Endothelial cell of umbilical vein (primary cell): ENCODE measurements around the gene RPLP2. TPM values are rescaled to one million over a fixed set of nuclear protein-coding genes. Genes with fewer than 3 reads are reported as not detected.
A peak's percentile ranks its signal among the peaks of the same experiment; 100 is the strongest.

Experiments used
- BruUV-seq: library from RNA; stranded (reverse); fragments of 400-500 nt; replicated peaks from 2 replicates; lab custom pipeline; 2021; lab: Mats Ljungman, UMichigan
- CTCF ChIA-PET: fragments of 300-600, 350-600 bp; sonication (Branson Sonifier 250); formaldehyde crosslinking; loops from one replicate; lab custom pipeline; 2021; ENCODE audit warnings: antibody characterized with exemption, inconsistent platforms; lab: Charles Lee
- POLR2A ChIA-PET: fragments of 300-600, 350-600 bp; sonication (Branson Sonifier 250); formaldehyde crosslinking; loops from one replicate; lab custom pipeline; 2021; ENCODE audit warnings: antibody characterized with exemption, inconsistent platforms; lab: Charles Lee
- DNase-seq: peaks from one replicate; pipeline ENCODE4 v3.0.0-alpha.2; 2011; ENCODE audit warnings: low read depth, low spot score
- FAIRE-seq: peaks from 2 replicates; lab custom pipeline; 2011; peaks lifted over from hg19 to GRCh38; lab: Jason Lieb, UNC
- H2AFZ ChIP-seq: 2 replicates; pipeline ENCODE4 v1.6.0; 2012; ENCODE audit warnings: low read depth, low read length, control low read depth, inconsistent platforms
- H3K27ac ChIP-seq: 2 replicates; pipeline ENCODE4 v1.5.1; 2011; ENCODE audit warnings: low read depth, mild to moderate bottlenecking, control low read depth, low read length, moderate library complexity; ENCODE audit not compliant: insufficient read depth
- H3K27me3 ChIP-seq, 2 experiments: 2 replicates each; pipeline versions ENCODE4 v1.6.0 to v1.6.1; 2011; ENCODE audit warnings: low read length in 2 of 2, mixed read lengths in 1 of 2; ENCODE audit not compliant: control insufficient read depth in 2 of 2, insufficient read depth in 2 of 2
- H3K36me3 ChIP-seq, 2 experiments: 2 replicates in 1 of 2; 3 replicates in 1 of 2; pipeline ENCODE4 v1.5.1; 2011; ENCODE audit warnings: low read length in 2 of 2, mild to moderate bottlenecking in 1 of 2, moderate library complexity in 1 of 2; ENCODE audit not compliant: control insufficient read depth in 2 of 2, insufficient read depth in 2 of 2; ENCODE audit errors: extremely low read depth in 1 of 2
- H3K4me1 ChIP-seq: 3 replicates; pipeline ENCODE4 v1.5.1; 2011; ENCODE audit warnings: mild to moderate bottlenecking, low read length; ENCODE audit not compliant: control insufficient read depth, insufficient read depth; ENCODE audit errors: extremely low read depth
- H3K4me2 ChIP-seq: 2 replicates; pipeline ENCODE4 v1.6.1; 2011; ENCODE audit warnings: low read length, control low read depth, mixed read lengths; ENCODE audit not compliant: insufficient read depth
- H3K4me3 ChIP-seq, 3 experiments: fragments of 200-600 bp in 1 of 3; sonication (generic), shearing (Covaris generic) in 1 of 3; replicated peaks in 1 of 3; 2 replicates each; pipeline ENCODE4 v1.5.1; 2011 to 2016; ENCODE audit warnings: control low read depth in 3 of 3, low read length in 3 of 3, mild to moderate bottlenecking in 2 of 3, inconsistent platforms in 1 of 3, low read depth in 1 of 3, moderate library complexity in 1 of 3; ENCODE audit not compliant: insufficient read depth in 1 of 3
- H3K79me2 ChIP-seq: 2 replicates; pipeline ENCODE4 v1.6.0; 2012; ENCODE audit warnings: low read length, inconsistent platforms; ENCODE audit not compliant: control insufficient read depth, insufficient read depth
- H3K9ac ChIP-seq: replicated peaks from 2 replicates; pipeline ENCODE3; 2011; ENCODE audit warnings: low read length, control low read depth; ENCODE audit not compliant: insufficient read depth; ENCODE audit errors: extremely low read depth
- H3K9me1 ChIP-seq: replicated peaks from 3 replicates; pipeline ENCODE4 v1.6.0; 2011; ENCODE audit warnings: mild to moderate bottlenecking, low read length; ENCODE audit not compliant: control insufficient read depth, insufficient read depth; ENCODE audit errors: extremely low read depth
- H3K9me3 ChIP-seq: replicated peaks from 2 replicates; pipeline ENCODE4 v1.5.1; 2012; ENCODE audit warnings: low read length, inconsistent platforms; ENCODE audit not compliant: control insufficient read depth, insufficient read depth
- H4K20me1 ChIP-seq: replicated peaks from 2 replicates; pipeline ENCODE3; 2011; ENCODE audit warnings: mild to moderate bottlenecking, low read length; ENCODE audit not compliant: control insufficient read depth, insufficient read depth; ENCODE audit errors: extremely low read depth
- EZH2 ChIP-seq: IDR thresholded peaks from 2 replicates; pipeline ENCODE4 v1.6.1; 2012; ENCODE audit warnings: borderline replicate concordance, low read depth, mild to moderate bottlenecking, moderate library complexity, low read length, inconsistent platforms; ENCODE audit not compliant: severe bottlenecking
- FOS ChIP-seq: IDR thresholded peaks from 2 replicates; pipeline ENCODE4 v1.6.1; 2011; ENCODE audit warnings: mild to moderate bottlenecking, low read length, moderate library complexity, borderline replicate concordance; ENCODE audit not compliant: insufficient read depth
- GATA2 ChIP-seq: IDR thresholded peaks from 2 replicates; pipeline ENCODE4 v1.7.0; 2011; ENCODE audit warnings: low read depth, mild to moderate bottlenecking, moderate library complexity, mixed read lengths, low read length; ENCODE audit not compliant: insufficient read length, insufficient read depth
- JUN ChIP-seq: IDR thresholded peaks from 2 replicates; pipeline ENCODE4 v1.6.1; 2011; ENCODE audit warnings: borderline replicate concordance, low read depth; ENCODE audit not compliant: insufficient read length, insufficient read depth
- MYC ChIP-seq: IDR thresholded peaks from one replicate; pipeline ENCODE4 v1.6.1; 2011; ENCODE audit warnings: mild to moderate bottlenecking, low read depth, low read length
- POLR2A ChIP-seq: IDR thresholded peaks from 2 replicates; pipeline ENCODE4 v1.6.1; 2012; ENCODE audit warnings: low read depth, mild to moderate bottlenecking, control low read depth, low read length
- POLR2AphosphoS5 ChIP-seq: IDR thresholded peaks from 2 replicates; pipeline ENCODE4 v1.6.1; 2012; ENCODE audit warnings: low read depth, mild to moderate bottlenecking, control low read depth, low read length, moderate library complexity; ENCODE audit not compliant: insufficient read depth
- dilution Hi-C: fragments of 300-500 bp; cut with MboI; formaldehyde crosslinking; loops from one replicate; pipeline ENCODE4 v1.15.0; 2019; ENCODE audit warnings: low sequenced_read_pairs; ENCODE audit not compliant: extremely low pct_ligation_motif_present
- intact Hi-C: fragments of 100-400 bp; cut with micrococcal nuclease; formaldehyde crosslinking; loops from one replicate; pipeline ENCODE4 v1.10.0; 2022
- polyA plus RNA-seq, 4 experiments: library from polyadenylated mRNA; depleted of rRNA in 3 of 4; stranded (reverse) in 3 of 4; unstranded in 1 of 4; fragments of >200 nt; gene quantifications; 2 replicates each; pipeline versions ENCODE4 v1.2.1 to v1.2.3, GENCODE V29; 2011 to 2012; ENCODE audit warnings: missing spikeins in 1 of 4
- total RNA-seq: library from RNA; stranded (reverse); gene quantifications from 2 replicates; pipeline ENCODE4 v1.2.3, GENCODE V29; 2021
- TF ChIP-seq, protein P1 (sequence below), 2 donors: IDR thresholded peaks; 1 replicate in 1 of 2; 2 replicates in 1 of 2; pipeline ENCODE4 v1.5.1; 2011; ENCODE audit warnings: low read length in 2 of 2, mild to moderate bottlenecking in 2 of 2, moderate library complexity in 2 of 2, control low read depth in 1 of 2, inconsistent platforms in 1 of 2, low read depth in 1 of 2; ENCODE audit not compliant: insufficient read depth in 1 of 2; ENCODE audit errors: extremely low read depth in 1 of 2
- TF ChIP-seq, protein P2 (sequence below): IDR thresholded peaks from 2 replicates; pipeline ENCODE4 v1.6.1; 2011; ENCODE audit not compliant: insufficient read depth, insufficient read length

Gene RPLP2
- total and polyA plus RNA-seq, 2 donors (not counting 3 experiments of a cell fraction or from before 2014, with no cell fraction given), result 1,579 to 1,739 TPM

DNA sequence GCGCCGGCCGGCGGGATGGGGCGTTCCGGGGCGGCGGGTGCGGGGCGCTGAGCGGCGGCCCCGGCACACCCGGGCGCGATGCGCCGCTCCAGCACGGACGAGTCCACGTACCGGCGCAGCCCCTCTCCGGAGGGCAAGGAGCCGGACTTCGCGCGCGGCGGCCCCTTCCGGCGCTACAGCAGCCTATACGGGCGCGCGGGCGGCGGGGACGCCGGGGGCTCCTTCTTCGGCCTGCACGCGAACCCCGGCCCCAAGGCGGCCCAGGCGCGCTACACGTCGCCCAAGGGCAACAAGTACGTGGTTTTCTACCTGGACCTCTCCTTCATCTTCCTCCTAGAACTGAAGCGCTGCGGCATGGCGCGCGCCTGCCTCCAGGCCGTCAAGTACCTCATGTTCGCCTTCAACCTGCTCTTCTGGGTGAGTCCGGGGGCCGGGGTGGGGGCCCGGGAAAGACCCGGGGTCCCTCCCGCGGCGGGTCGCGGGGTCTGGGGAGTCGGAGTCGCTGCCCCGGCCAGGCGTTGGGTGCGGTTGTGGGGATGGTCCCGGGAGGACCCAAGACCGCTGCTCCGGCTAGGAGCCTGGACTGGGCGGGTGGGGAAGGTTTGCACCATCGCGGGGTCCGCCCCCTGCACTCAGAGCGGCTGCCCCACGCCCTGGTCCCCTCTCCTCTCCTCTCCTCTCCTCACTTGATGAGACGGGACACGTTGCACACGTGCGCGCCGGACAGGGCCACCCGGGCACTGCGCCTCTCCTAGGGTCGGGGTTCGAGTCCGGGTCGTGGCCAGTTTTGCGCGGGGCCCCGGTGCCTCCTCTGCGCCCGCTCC lies 40.4 kb downstream of the RPLP2 start:
- Histone ChIP-seq H2AFZ (no peak overlapping the region), H3K4me3 (peak overlapping the region in 1 of 3 experiments; percentile 47), H3K27ac (no peak overlapping the region), H3K9me1 (no peaks in the 10 kb centered on the region), H3K36me3 (no peaks in the 10 kb centered on the region), H3K4me1 (peaks cover 20% of the 10 kb centered on the region), H3K79me2 (peaks cover 8% of the 10 kb centered on the region), H3K27me3 (no peaks in the 10 kb centered on the region), H3K9ac (no peak overlapping the region), H3K4me2 (peak overlapping the region; percentile 42), H3K9me3 (no peaks in the 10 kb centered on the region), H4K20me1 (no peaks in the 10 kb centered on the region)
- TF ChIP-seq JUN, result no peak
- TF ChIP-seq MYC, result no peak
- TF ChIP-seq GATA2, result no peak
- TF ChIP-seq EZH2, result no peak
- TF ChIP-seq, protein P1, sequence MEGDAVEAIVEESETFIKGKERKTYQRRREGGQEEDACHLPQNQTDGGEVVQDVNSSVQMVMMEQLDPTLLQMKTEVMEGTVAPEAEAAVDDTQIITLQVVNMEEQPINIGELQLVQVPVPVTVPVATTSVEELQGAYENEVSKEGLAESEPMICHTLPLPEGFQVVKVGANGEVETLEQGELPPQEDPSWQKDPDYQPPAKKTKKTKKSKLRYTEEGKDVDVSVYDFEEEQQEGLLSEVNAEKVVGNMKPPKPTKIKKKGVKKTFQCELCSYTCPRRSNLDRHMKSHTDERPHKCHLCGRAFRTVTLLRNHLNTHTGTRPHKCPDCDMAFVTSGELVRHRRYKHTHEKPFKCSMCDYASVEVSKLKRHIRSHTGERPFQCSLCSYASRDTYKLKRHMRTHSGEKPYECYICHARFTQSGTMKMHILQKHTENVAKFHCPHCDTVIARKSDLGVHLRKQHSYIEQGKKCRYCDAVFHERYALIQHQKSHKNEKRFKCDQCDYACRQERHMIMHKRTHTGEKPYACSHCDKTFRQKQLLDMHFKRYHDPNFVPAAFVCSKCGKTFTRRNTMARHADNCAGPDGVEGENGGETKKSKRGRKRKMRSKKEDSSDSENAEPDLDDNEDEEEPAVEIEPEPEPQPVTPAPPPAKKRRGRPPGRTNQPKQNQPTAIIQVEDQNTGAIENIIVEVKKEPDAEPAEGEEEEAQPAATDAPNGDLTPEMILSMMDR (IDR thresholded peaks at IDR 0.05; ENCODE audit: extremely low read depth in 1 of 2, insufficient read depth in 1 of 2, low read depth in 1 of 2, low read length in 2 of 2), result no peak
- TF ChIP-seq, protein P2, sequence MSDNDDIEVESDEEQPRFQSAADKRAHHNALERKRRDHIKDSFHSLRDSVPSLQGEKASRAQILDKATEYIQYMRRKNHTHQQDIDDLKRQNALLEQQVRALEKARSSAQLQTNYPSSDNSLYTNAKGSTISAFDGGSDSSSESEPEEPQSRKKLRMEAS, result no peak
- TF ChIP-seq POLR2A, result no peak
- no peak for TF ChIP-seq POLR2AphosphoS5
- TF ChIP-seq FOS, result no peak
- BruUV-seq, result no TSS peak
- CTCF ChIA-PET, result interaction anchor here (1.6 to 3.3 kb wide), 4 partner anchors 74 to 201 kb away, joined by 4 to 46 read pairs (median 8); no protein-coding TSS in a partner anchor
- intact Hi-C loops (loop anchor here (1.0 to 5.0 kb wide), 2 partner anchors 48 to 127 kb away; no protein-coding TSS in a partner anchor), dilution Hi-C loops (no loop called here)
- DNase-seq, result no peak
- POLR2A ChIA-PET, result no interaction called here
- no peak for FAIRE-seq
